Astrocyte (in vitro differentiated cells and primary cell): ENCODE data around the gene SHISAL1. TPM values are rescaled to one million over a fixed set of nuclear protein-coding genes. Genes with fewer than 3 reads are reported as not detected.
"Not testable (repeated sequence)": the region's sequence is repeated elsewhere in the genome, so short reads cannot be mapped to it uniquely, and the experiment has no call there.

Source experiments
- DNase-seq: peaks from one replicate; pipeline ENCODE4 v3.0.0-alpha.2; 2010; ENCODE audit warnings: low read depth
- FAIRE-seq: peaks from 2 replicates; lab custom pipeline; 2011; peaks lifted over from hg19 to GRCh38; lab: Jason Lieb, UNC
- H2AFZ ChIP-seq: 2 replicates; pipeline ENCODE4 v1.6.0; 2012; ENCODE audit warnings: low read depth, low read length, inconsistent platforms
- H3K27ac ChIP-seq: 2 replicates; pipeline ENCODE4 v1.5.1; 2011; ENCODE audit warnings: low read depth, low read length, inconsistent platforms
- H3K27me3 ChIP-seq: 2 replicates; pipeline ENCODE4 v1.6.0; 2011; ENCODE audit warnings: low read length, inconsistent platforms; ENCODE audit not compliant: insufficient read depth
- H3K36me3 ChIP-seq: 2 replicates; pipeline ENCODE4 v1.5.1; 2011; ENCODE audit warnings: low read length, inconsistent platforms; ENCODE audit not compliant: insufficient read depth
- H3K4me1 ChIP-seq: 2 replicates; pipeline ENCODE4 v1.5.1; 2011; ENCODE audit warnings: low read length, inconsistent platforms; ENCODE audit not compliant: insufficient read depth
- H3K4me2 ChIP-seq: 2 replicates; pipeline ENCODE4 v1.6.0; 2012; ENCODE audit warnings: low read length, inconsistent platforms
- H3K4me3 ChIP-seq: 2 replicates; pipeline ENCODE4 v1.5.1; 2011; ENCODE audit warnings: low read depth, mild to moderate bottlenecking, low read length, inconsistent platforms; ENCODE audit not compliant: insufficient read depth
- H3K79me2 ChIP-seq: 2 replicates; pipeline ENCODE4 v1.6.0; 2012; ENCODE audit warnings: mild to moderate bottlenecking, low read length, inconsistent platforms; ENCODE audit not compliant: insufficient read depth
- H3K9ac ChIP-seq: 2 replicates; pipeline ENCODE4 v1.6.0; 2012; ENCODE audit warnings: mild to moderate bottlenecking, low read length, inconsistent platforms
- H3K9me3 ChIP-seq: 2 replicates; pipeline ENCODE4 v1.5.1; 2012; ENCODE audit warnings: low read depth, mild to moderate bottlenecking, low read length, inconsistent platforms; ENCODE audit not compliant: insufficient read depth
- H4K20me1 ChIP-seq: 2 replicates; pipeline ENCODE4 v1.6.0; 2012; ENCODE audit warnings: low read length, inconsistent platforms; ENCODE audit not compliant: insufficient read depth
- H3K27ac Mint-ChIP-seq: one replicate; pipeline ENCODE4 v1.8.0; 2021; ENCODE audit warnings: mild to moderate bottlenecking, mixed read lengths; ENCODE audit not compliant: unreplicated experiment
- H3K27me3 Mint-ChIP-seq: one replicate; pipeline ENCODE4 v1.8.0; 2021; ENCODE audit warnings: low read depth, mixed read lengths; ENCODE audit not compliant: unreplicated experiment
- H3K36me3 Mint-ChIP-seq: one replicate; pipeline ENCODE4 v1.8.0; 2021; ENCODE audit warnings: low read depth, mixed read lengths; ENCODE audit not compliant: unreplicated experiment
- H3K4me1 Mint-ChIP-seq: one replicate; pipeline ENCODE4 v1.8.0; 2021; ENCODE audit warnings: low read depth, mixed read lengths; ENCODE audit not compliant: unreplicated experiment
- H3K4me3 Mint-ChIP-seq: one replicate; pipeline ENCODE4 v1.8.0; 2021; ENCODE audit warnings: mild to moderate bottlenecking, moderate library complexity, mixed read lengths; ENCODE audit not compliant: unreplicated experiment
- H3K9me3 Mint-ChIP-seq: one replicate; pipeline ENCODE4 v1.8.0; 2021; ENCODE audit warnings: mild to moderate bottlenecking, mixed read lengths; ENCODE audit not compliant: unreplicated experiment
- CTCF ChIP-seq: IDR thresholded peaks from 2 replicates; pipeline ENCODE4 v1.5.1; 2011; ENCODE audit warnings: low read depth, mild to moderate bottlenecking, inconsistent platforms, low read length, moderate library complexity; ENCODE audit not compliant: insufficient read depth
- EZH2 ChIP-seq: IDR thresholded peaks from 2 replicates; pipeline ENCODE4 v1.6.1; 2012; ENCODE audit warnings: mild to moderate bottlenecking, low read length, inconsistent platforms; ENCODE audit not compliant: insufficient read depth
- total RNA-seq: library from RNA; stranded (reverse); gene quantifications from 2 replicates; pipeline ENCODE4 v1.2.1, GENCODE V29; 2021

Gene SHISAL1
- total RNA-seq, 1 donor from 2014 or later = 0.36 TPM

GRCh38 chr22:44244265-44244822 lies 68.4 kb downstream of the SHISAL1 start:
- Histone ChIP-seq H3K9ac (no peak overlapping the region), H3K4me2 (no peak overlapping the region), H3K36me3 (no peaks in the 10 kb centered on the region), H3K9me3 (no peaks in the 10 kb centered on the region), H3K79me2 (no peaks in the 10 kb centered on the region), H3K27me3 (no peaks in the 10 kb centered on the region), H4K20me1 (no peaks in the 10 kb centered on the region), H3K27ac (no peak overlapping the region), H3K4me1 (no peaks in the 10 kb centered on the region), H3K4me3 (no peak overlapping the region), H2AFZ (no peak overlapping the region)
- no peak overlapping the region for H3K27ac Mint-ChIP-seq
- no peaks in the 10 kb centered on the region for H3K4me1 Mint-ChIP-seq
- TF ChIP-seq CTCF = no peak
- TF ChIP-seq EZH2 = no peak
- no peak for DNase-seq
- peaks cover 5% of the 10 kb centered on the region for H3K9me3 Mint-ChIP-seq
- no peak for FAIRE-seq
- H3K36me3 Mint-ChIP-seq = no peaks in the 10 kb centered on the region
- H3K27me3 Mint-ChIP-seq = peaks cover 34% of the 10 kb centered on the region
- no peak overlapping the region for H3K4me3 Mint-ChIP-seq

GRCh38 chr22:44243761-44244160 lies 69.0 kb downstream of the SHISAL1 start:
- no peaks in the 10 kb centered on the region for H3K36me3 ChIP-seq
- no peaks in the 10 kb centered on the region for H3K27me3 ChIP-seq
- no peak overlapping the region for H3K27ac ChIP-seq
- Mint-ChIP-seq H3K9me3 (peaks cover 5% of the 10 kb centered on the region), H3K27ac (no peak overlapping the region), H3K27me3 (peaks cover 34% of the 10 kb centered on the region), H3K4me1 (no peaks in the 10 kb centered on the region), H3K36me3 (no peaks in the 10 kb centered on the region), H3K4me3 (no peak overlapping the region)
- no peak overlapping the region for H3K4me2 ChIP-seq
- TF ChIP-seq CTCF = no peak
- TF ChIP-seq EZH2 = no peak
- no peak overlapping the region for H2AFZ ChIP-seq
- no peak overlapping the region for H3K4me3 ChIP-seq
- DNase-seq = no peak
- no peaks in the 10 kb centered on the region for H3K9me3 ChIP-seq
- FAIRE-seq = no peak
- H4K20me1 ChIP-seq = no peaks in the 10 kb centered on the region
- no peaks in the 10 kb centered on the region for H3K79me2 ChIP-seq
- no peak overlapping the region for H3K9ac ChIP-seq
- no peaks in the 10 kb centered on the region for H3K4me1 ChIP-seq

DNA sequence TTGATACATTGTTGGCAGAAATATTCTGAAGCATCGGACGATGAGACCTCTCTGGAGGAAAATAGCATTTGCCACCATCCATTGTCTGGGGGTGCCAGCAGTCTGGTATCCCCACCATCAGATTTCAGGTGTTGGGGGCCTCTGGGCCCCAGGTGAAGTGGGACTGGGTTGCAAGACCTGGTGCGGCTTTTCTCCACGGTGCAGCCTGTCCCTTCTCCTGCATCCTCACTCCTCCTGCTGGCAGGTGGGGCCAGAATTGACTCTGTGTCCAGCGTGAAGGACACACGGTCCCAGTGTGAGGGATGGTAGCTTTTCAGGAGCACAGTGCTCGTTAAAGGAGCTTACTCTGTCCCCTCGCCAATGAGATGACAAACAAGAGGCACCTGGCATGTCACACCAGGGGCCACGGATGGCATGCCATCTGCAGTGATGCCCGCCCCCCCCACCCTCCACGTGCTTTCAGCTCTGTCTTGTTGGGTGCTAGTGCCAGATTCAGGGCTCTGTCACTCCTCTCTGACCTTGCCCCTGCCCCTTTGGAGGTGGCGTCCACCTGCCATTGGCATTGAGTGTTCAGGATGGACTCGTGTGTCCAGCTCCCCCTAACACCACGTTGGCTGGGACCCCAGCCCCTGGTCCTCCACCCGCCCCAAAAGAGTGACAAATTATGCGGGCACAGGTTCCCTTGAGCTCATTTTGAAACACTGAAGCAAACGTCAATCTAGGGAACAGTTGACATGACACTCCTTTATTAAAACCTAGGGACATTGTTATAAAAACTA lies 69.6 kb downstream of the SHISAL1 start:
- H3K27me3 ChIP-seq = no peaks in the 10 kb centered on the region
- Mint-ChIP-seq H3K4me3 (no peak overlapping the region), H3K27ac (no peak overlapping the region), H3K27me3 (peaks cover 32% of the 10 kb centered on the region), H3K4me1 (no peaks in the 10 kb centered on the region), H3K36me3 (no peaks in the 10 kb centered on the region), H3K9me3 (peaks cover 2% of the 10 kb centered on the region)
- H3K27ac ChIP-seq = no peak overlapping the region
- TF ChIP-seq CTCF (no peak), EZH2 (no peak)
- no peak overlapping the region for H2AFZ ChIP-seq
- no peak overlapping the region for H3K4me3 ChIP-seq
- no peaks in the 10 kb centered on the region for H3K79me2 ChIP-seq
- H3K36me3 ChIP-seq = no peaks in the 10 kb centered on the region
- no peaks in the 10 kb centered on the region for H4K20me1 ChIP-seq
- H3K9ac ChIP-seq = no peak overlapping the region
- H3K4me1 ChIP-seq = no peaks in the 10 kb centered on the region
- no peak overlapping the region for H3K4me2 ChIP-seq
- no peaks in the 10 kb centered on the region for H3K9me3 ChIP-seq
- FAIRE-seq (no peak), DNase-seq (no peak)

- not testable (repeated sequence) for H3K36me3 ChIP-seq, H4K20me1 ChIP-seq, H3K4me2 ChIP-seq, H3K9me3 Mint-ChIP-seq, H3K4me3 Mint-ChIP-seq, H3K4me3 ChIP-seq, H3K27ac ChIP-seq, DNase-seq, H3K36me3 Mint-ChIP-seq, H3K27me3 ChIP-seq, H3K9me3 ChIP-seq, H3K9ac ChIP-seq, H3K4me1 ChIP-seq, H3K4me1 Mint-ChIP-seq, H2AFZ ChIP-seq, H3K79me2 ChIP-seq
- Mint-ChIP-seq H3K27me3 (peaks cover 19% of the 10 kb centered on the region), H3K27ac (peak overlapping the region; percentile 3)
- peak; percentile 41 for FAIRE-seq
Observed at GRCh38 chr22:44241121-44241520, 71.6 kb downstream of the SHISAL1 start.
